Right lobe of liver (tissue), 6 donors: ENCODE data around the gene MPG. TPM values are rescaled to one million over a fixed set of nuclear protein-coding genes. Genes with fewer than 3 reads are reported as not detected.
A peak's percentile ranks its signal among the peaks of the same experiment; 100 is the strongest.

Experiments
- ATAC-seq, 4 donors: fragments of 200-7000 bp; cut with Tn5 transposase; one replicate each; pipeline ENCODE4 v1.9.1; 2020; ENCODE audit warnings: mild to moderate bottlenecking in 4 of 4, moderate library complexity in 4 of 4
- DNase-seq, 3 donors: peaks; one replicate each; pipeline ENCODE4 v3.0.0-alpha.2; 2020
- H3K27ac ChIP-seq, 3 donors: fragments of 200-600 bp; one replicate each; pipeline ENCODE4 v1.8.0; 2022
- H3K27me3 ChIP-seq, 2 donors: fragments of 200-600 bp; one replicate each; pipeline ENCODE4 v1.8.0; 2022
- H3K36me3 ChIP-seq, 4 donors: fragments of 200-600 bp; sonication (generic) in 1 of 4; one replicate each; pipeline versions ENCODE4 v1.5.1 to v1.8.0; 2017 to 2022; ENCODE audit warnings: control low read depth in 1 of 4
- H3K4me1 ChIP-seq, 4 donors: fragments of 200-600 bp; sonication (generic) in 1 of 4; one replicate each; pipeline versions ENCODE4 v1.5.1 to v1.8.0; 2017 to 2022; ENCODE audit warnings: control low read depth in 1 of 4
- H3K4me3 ChIP-seq, 3 donors: fragments of 200-600 bp; one replicate each; pipeline ENCODE4 v1.8.0; 2022
- H3K9me3 ChIP-seq, 4 donors: fragments of 200-600 bp; sonication (generic) in 1 of 4; one replicate each; pipeline versions ENCODE4 v1.5.1 to v1.8.0; 2017 to 2022; ENCODE audit warnings: control low read depth in 1 of 4
- POLR2A ChIP-seq: fragments of 450-650 bp; IDR thresholded peaks from one replicate; pipeline ENCODE4 v1.6.1; 2017; ENCODE audit warnings: antibody characterized with exemption, mild to moderate bottlenecking
- WGBS: methylation state at CpG from one replicate; pipeline ENCODE4 v1.1.6; 2018; ENCODE audit warnings: low coverage, low lambda C conversion rate; ENCODE audit not compliant: insufficient coverage; ENCODE audit errors: missing lambda C conversion rate; 5-methylcytosine and 5-hydroxymethylcytosine counted together
- intact Hi-C, 2 donors: fragments of 100-400 bp; cut with DNase I; formaldehyde crosslinking; loops; one replicate each; pipeline versions ENCODE4 v1.11.2 to v1.14.1; 2022
- small RNA-seq, 2 experiments: library from RNA; depleted of rRNA; stranded (forward); fragments of <200 nt; gene quantifications; one replicate each; pipeline ENCODE3, GENCODE V24; 2016
- total RNA-seq, 6 experiments: library from RNA; depleted of rRNA in 2 of 6; stranded (reverse); fragments of >200 nt in 2 of 6; fragmentation: NEBNext Ultra II Directional in 3 of 6; extraction: Animal tissue kit (Norgen Biotek cat#: 25700) in 3 of 6; gene quantifications; one replicate each; pipeline versions ENCODE4 v1.1.0 to v1.2.4, GENCODE V29; 2016 to 2023
- TF ChIP-seq, protein P1 (sequence below), 4 donors: fragments of 200-600 bp in 3 of 4; fragments of 450-650 bp in 1 of 4; IDR thresholded peaks; one replicate each; pipeline versions ENCODE4 v1.5.1 to v1.8.0; 2016 to 2022; ENCODE audit warnings: antibody characterized with exemption in 4 of 4, mild to moderate bottlenecking in 2 of 4
- donor health status: DM: no; HTN: yes; CAD: no.
- donor health status: DM: no; HTN: no; CAD: no.
- donor health status: DM: no; HTN: no; CAD: no.
- donor health status: DM: no; HTN: yes; CAD: no.
- donor health status: DM: no; HTN: yes; CAD: no.

MPG gene
- total RNA-seq, 6 experiments from 2014 or later: 20.7 to 76.4 (median 26.9) TPM

GRCh38 chr16:129075-129474 lies 51.0 kb downstream of the MPG start:
- TF ChIP-seq, protein P1, sequence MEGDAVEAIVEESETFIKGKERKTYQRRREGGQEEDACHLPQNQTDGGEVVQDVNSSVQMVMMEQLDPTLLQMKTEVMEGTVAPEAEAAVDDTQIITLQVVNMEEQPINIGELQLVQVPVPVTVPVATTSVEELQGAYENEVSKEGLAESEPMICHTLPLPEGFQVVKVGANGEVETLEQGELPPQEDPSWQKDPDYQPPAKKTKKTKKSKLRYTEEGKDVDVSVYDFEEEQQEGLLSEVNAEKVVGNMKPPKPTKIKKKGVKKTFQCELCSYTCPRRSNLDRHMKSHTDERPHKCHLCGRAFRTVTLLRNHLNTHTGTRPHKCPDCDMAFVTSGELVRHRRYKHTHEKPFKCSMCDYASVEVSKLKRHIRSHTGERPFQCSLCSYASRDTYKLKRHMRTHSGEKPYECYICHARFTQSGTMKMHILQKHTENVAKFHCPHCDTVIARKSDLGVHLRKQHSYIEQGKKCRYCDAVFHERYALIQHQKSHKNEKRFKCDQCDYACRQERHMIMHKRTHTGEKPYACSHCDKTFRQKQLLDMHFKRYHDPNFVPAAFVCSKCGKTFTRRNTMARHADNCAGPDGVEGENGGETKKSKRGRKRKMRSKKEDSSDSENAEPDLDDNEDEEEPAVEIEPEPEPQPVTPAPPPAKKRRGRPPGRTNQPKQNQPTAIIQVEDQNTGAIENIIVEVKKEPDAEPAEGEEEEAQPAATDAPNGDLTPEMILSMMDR (IDR thresholded peaks at IDR 0.05): no peak
- no peak for TF ChIP-seq POLR2A
- Histone ChIP-seq H3K36me3 (peaks cover 0 to 5% (median 0%) of the 10 kb centered on the region in 4 donors), H3K4me3 (no peak overlapping the region), H3K4me1 (no peaks in the 10 kb centered on the region), H3K27me3 (no peaks in the 10 kb centered on the region), H3K27ac (no peak overlapping the region), H3K9me3 (no peaks in the 10 kb centered on the region)
- ATAC-seq: no peak
- DNase-seq: peak in 1 of 3 donors; percentile 10
- intact Hi-C loops: no loop called here
- 100% methylated on average over 1 of the region's 2 CpGs for WGBS

DNA sequence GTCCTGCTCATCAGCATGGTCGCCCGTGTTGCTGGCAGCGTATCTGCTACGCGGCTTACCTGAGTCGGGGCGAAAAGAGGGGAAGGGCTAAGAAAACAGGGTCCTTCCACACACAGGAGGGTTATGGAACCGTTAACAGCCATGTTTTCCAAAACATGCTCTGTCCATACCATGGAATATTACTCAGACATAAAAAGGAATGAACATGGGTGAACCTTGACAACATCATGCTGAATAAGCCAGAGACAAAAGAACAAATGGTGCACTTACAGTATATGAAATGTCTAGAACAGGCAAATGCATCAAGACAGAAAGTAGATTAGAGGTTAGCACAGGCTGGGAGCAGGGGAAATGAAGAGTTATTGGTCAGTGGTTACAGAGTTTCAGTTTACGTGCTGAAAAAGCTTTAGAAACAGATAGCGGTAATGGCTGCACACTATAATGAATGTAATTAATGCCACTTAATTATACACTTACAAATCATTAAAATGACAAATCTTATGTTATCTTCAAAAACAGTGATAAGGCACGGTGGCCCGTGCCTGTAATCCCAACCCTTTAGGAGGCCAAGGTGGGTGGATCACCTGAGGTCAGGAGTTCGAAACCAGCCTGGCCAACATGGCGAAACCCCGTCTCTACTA lies 52.6 kb downstream of the MPG start:
- ATAC-seq (no peak), DNase-seq (no peak)
- 92% methylated on average over 13 of the region's 15 CpGs for WGBS
- intact Hi-C loops: no loop called here
- Histone ChIP-seq H3K27ac (no peak overlapping the region), H3K4me3 (no peak overlapping the region), H3K4me1 (no peaks in the 10 kb centered on the region), H3K27me3 (no peaks in the 10 kb centered on the region), H3K9me3 (no peaks in the 10 kb centered on the region), H3K36me3 (no peaks in the 10 kb centered on the region)
- no peak for TF ChIP-seq POLR2A

DNA sequence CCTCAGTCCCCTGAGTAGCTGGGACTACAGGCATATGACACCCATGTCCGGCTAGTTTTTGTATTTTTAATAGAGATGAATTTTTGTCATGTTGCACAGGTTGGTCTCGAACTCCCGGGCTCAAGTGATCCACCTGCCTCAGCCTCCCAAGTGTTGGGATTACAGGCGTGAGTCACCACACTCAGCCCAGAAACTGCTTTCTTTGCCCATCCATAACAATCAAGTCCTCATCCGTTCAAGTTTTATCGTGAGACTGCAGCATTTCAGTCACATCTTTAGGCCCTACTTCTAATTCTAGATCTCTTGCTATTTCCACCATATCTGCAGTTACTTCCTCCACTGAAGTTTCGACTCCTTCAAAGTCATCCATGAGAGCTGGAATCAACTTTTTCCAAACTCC lies 54.1 kb downstream of the MPG start:
- no peaks in the 10 kb centered on the region for H3K4me1 ChIP-seq
- 86% methylated on average over 7 of the region's 7 CpGs for WGBS

GRCh38 chr16:133716-134115 lies 55.7 kb downstream of the MPG start:
- ATAC-seq: no peak
- no peak for DNase-seq
- no peaks in the 10 kb centered on the region for H3K36me3 ChIP-seq
- intact Hi-C loops: no loop called here
- no peak overlapping the region for H3K27ac ChIP-seq
- 94% methylated on average over 2 of the region's 2 CpGs for WGBS
- H3K4me1 ChIP-seq: no peaks in the 10 kb centered on the region
- H3K4me3 ChIP-seq: no peak overlapping the region
- H3K9me3 ChIP-seq: no peaks in the 10 kb centered on the region
- TF ChIP-seq, protein P1 (IDR thresholded peaks at IDR 0.05): no peak
- TF ChIP-seq POLR2A: no peak
- no peaks in the 10 kb centered on the region for H3K27me3 ChIP-seq

More for the DNA sequence above, 54.1 kb downstream of the MPG start:
- no peaks in the 10 kb centered on the region for H3K27me3 ChIP-seq
- H3K4me3 ChIP-seq: no peak overlapping the region
- TF ChIP-seq POLR2A: no peak
- TF ChIP-seq, protein P1 (IDR thresholded peaks at IDR 0.05): no peak
- DNase-seq (no peak), ATAC-seq (no peak)
- H3K36me3 ChIP-seq: no peaks in the 10 kb centered on the region
- H3K9me3 ChIP-seq: no peaks in the 10 kb centered on the region
- no peak overlapping the region for H3K27ac ChIP-seq
- intact Hi-C loops: no loop called here

Small RNA genes lying within 50 kb of the gene (small RNA-seq; reads per million reads assigned to genes)
- gene Z69720.2: 0 reads per million in 2 experiments

Other genes starting within 250 kb of the MPG start
- gene POLR3K, start 24.6 kb upstream of the MPG start, total RNA-seq: 1 to 10 TPM; 3.5 to 6.3 (median 4.3) TPM
- 10 to 100 TPM; 11.7 to 15.9 (median 14.8) TPM for gene SNRNP25, start 24.4 kb upstream of the MPG start, total RNA-seq
- gene RHBDF1, start 5.6 kb upstream of the MPG start, total RNA-seq: 10 to 100 TPM in 1 of 6 experiments, 1 to 10 TPM in 5; 5.0 to 14.3 (median 7.1) TPM
- gene NPRL3, start 60.4 kb downstream of the MPG start, total RNA-seq: 10 to 100 TPM; 12.7 to 20.0 (median 13.9) TPM
- gene HBZ, start 74.4 kb downstream of the MPG start, total RNA-seq: under 1 TPM in 1 of 6 experiments, not detected in 5; 0.81 TPM
- 1 to 10 TPM in 4 of 6 experiments, not detected in 2; 1.1 to 8.4 (median 2.0) TPM for gene HBM, start 87.8 kb downstream of the MPG start, total RNA-seq
- 100 to 1,000 TPM in 2 of 6 experiments, 10 to 100 TPM in 4; 17.8 to 522 (median 55.9) TPM for gene HBA2, start 94.7 kb downstream of the MPG start, total RNA-seq
- 100 to 1,000 TPM in 3 of 6 experiments, 10 to 100 TPM in 1, 1 to 10 TPM in 2; 8.0 to 789 (median 84.3) TPM for gene HBA1, start 98.5 kb downstream of the MPG start, total RNA-seq
- under 1 TPM in 1 of 6 experiments, not detected in 5; 0.47 TPM for gene HBQ1, start 102.2 kb downstream of the MPG start, total RNA-seq
- 10 to 100 TPM; 18.9 to 30.2 (median 20.4) TPM for gene LUC7L, start 151.2 kb downstream of the MPG start, total RNA-seq
- gene FAM234A, start 156.6 kb downstream of the MPG start, total RNA-seq: 10 to 100 TPM; 31.7 to 64.8 (median 41.9) TPM
- 1 to 10 TPM in 1 of 6 experiments, under 1 TPM in 5; 0.37 to 1.3 (median 0.80) TPM for gene RGS11, start 197.7 kb downstream of the MPG start, total RNA-seq
- not detected for gene ARHGDIG, start 202.4 kb downstream of the MPG start, total RNA-seq
- gene PDIA2, start 204.9 kb downstream of the MPG start, total RNA-seq: not detected